Measurements from ENCODE around the gene NECAB2.

Gene NECAB2

GRCh38 chr16:83967091-83967490, 953 bp upstream of the NECAB2 start:
- no peak for DNase-seq (ENCODE audit: low read depth)

GRCh38 chr16:83968306-83968851, 335 bp downstream of the NECAB2 start:
- DNase-seq (ENCODE audit: low read depth) = no peak

- DNase-seq (ENCODE audit: low read depth) = no peak
These were observed 1.0 kb downstream of the NECAB2 start for GRCh38 chr16:83968891-83969649.

- DNase-seq (ENCODE audit: low read depth) = no peak
These were observed 1.9 kb downstream of the NECAB2 start for GRCh38 chr16:83969771-83970429.

DNA sequence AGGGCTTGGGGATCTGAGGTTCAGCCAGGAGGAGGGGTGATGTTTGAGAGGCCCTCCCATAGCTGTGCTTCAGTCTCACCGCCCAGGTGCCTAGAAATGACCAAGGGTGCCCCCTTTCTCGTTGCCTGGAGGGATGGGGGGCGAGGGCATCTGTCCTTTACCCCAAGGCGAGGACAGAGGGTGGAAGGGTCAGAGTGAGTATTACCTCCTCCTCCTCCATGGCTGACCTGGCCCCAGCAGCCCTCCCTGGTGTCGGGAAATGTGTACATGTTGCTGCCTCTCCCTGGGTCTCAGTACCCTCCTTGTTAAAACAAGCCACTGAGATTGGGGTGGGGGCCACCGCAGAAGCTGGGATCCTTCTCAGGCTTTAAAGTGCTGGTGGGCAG, 2.4 kb downstream of the NECAB2 start:
- DNase-seq (ENCODE audit: low read depth) = no peak

DNA sequence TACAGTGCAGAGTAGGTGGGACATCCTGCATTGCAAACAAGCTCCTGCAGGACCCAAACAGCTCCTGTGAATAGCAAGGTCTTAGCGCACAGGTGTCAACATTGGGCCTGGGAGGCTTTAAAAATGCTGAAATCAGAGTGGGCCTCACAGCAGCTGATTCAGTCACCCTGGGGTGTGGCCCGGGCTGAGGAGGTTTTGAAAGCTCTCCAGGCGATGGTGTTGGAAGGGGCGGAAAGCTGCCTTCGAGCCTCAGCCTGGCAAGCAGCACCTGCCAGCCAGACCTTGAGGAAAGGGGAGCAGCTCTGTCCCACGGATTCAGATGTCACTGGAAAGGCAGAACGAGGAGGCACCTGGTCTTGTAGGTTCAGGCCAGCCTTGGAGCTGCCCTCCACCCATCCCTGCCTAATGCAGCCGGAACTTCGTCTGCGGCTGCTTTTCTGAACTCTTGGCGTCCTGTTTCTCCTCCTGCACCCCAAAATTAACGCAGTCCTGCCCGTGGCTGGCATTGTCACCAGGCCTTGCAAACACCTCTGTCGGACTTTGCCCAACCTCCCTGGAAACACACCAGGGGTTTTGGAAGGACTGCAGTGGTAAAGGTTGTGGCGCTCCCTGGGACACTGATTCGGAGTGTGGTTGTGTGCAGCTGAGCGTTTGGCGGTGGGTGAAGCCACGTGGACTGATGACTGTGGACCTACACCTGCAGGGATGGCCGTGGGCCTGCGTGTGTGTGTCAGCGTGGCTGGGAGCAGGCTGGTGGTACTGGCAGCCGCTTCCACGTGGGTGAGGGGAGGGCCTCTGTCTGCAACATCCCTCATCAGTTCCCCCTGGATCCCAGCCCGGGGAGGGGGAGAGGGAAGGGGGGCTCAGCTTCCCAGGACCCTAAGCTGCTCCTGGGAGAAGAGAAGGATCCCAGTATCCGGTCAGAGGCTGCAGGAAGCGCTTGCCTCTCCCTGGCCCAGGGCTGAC, 3.4 kb downstream of the NECAB2 start:
- no peak for DNase-seq (ENCODE audit: low read depth)

DNA sequence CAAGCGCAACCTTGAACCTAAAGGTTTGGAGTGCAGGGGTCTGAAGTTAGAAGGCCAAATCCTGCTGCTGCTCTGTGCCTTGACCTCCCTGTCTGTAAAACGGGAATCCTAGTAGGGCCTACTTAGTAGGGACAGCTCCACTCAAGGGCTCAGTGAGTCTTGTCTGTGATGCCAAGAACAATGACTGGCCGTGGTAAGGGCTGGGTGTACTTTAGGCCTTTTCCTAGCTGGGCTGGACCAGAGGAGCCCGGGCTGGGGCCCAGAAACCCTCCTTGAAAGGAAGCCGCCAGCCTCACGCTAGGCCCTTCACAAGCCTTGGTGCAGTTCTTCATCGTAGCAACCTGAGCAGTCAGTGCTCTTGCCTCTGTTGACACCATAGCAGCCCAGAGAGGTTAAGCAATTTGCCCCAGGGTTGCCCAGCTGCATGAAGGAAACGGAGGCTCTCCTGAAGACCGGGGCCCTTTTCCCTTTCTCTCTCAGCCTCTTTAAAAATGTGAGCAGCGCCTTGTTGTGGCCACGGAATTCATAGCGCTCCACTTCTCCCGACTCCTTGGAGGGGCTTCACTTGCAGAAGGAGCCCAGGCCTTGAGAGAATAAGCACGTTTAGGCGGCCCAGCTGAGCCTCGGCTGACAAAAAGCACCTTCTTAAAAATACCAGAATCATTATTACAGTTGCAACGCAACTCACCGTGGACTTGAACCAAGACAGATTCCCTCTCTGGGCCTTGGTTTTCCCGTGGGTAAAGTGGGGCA, 4.4 kb downstream of the NECAB2 start:
- no peak for DNase-seq (ENCODE audit: low read depth)

GRCh38 chr16:83973077-83973476, 5.0 kb downstream of the NECAB2 start:
- no peak for DNase-seq (ENCODE audit: low read depth)

GRCh38 chr16:83973581-83974385, 5.7 kb downstream of the NECAB2 start:
- no peak for DNase-seq (ENCODE audit: low read depth)

GRCh38 chr16:83974475-83974874, 6.4 kb downstream of the NECAB2 start:
- no peak for DNase-seq (ENCODE audit: low read depth)

DNA sequence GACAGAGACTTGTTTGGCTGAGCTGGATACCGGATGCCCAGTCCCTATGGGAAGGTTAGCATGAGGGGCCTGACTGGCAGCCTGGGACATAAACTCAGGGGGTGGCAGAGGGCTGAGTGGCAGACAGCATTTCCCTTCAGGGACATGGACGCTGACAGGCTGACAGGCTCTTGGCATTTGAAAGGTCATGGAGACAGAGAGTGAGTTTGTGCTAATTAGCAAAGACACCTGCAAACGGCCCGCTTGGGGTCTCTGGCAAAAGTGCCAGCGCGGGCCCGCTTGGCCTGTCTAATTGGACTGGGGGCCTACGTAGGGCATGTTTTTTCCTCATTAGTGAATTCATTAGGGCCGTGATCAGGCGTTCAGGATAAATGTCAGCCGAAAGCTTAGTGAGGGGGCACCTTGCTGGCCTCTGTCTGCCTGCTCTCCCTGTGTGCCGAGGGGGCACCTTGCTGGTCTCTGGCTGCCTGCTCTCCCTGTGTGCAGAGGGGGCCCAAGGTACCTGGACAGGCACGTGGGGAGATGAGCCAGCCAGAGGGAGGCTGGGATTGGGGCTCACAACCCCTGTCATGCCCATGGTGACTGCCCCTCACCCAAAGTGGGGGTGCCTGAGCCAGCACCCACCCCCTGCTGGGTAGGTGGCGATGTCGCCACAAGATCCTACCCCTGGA, 7.7 kb downstream of the NECAB2 start:
- DNase-seq (ENCODE audit: low read depth) = no peak

- no peak for DNase-seq (ENCODE audit: low read depth)
These were observed 9.2 kb downstream of the NECAB2 start for GRCh38 chr16:83977056-83977815.

GRCh38 chr16:83978401-83978904, 10.4 kb downstream of the NECAB2 start:
- no peak for DNase-seq (ENCODE audit: low read depth)

DNA sequence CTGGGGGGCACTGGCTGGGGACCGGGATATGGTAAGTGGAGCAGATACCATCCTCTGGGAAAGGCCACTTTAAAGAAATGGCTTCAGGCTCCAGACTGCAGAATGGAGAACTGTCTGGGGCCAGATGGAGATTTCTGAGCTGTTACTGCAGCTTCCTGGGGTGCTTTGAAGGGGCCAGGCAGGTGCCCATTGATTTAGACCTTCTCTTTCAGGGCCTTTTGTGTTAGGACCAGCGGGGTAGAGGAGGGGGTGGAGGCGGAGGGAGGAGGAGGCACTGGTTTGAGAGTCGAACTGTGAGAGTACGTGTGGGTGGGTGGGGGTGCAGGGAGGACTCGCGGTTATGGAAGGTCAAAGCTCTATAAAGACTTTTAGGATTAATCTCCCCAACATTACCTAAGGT, 11.4 kb downstream of the NECAB2 start:
- DNase-seq (ENCODE audit: low read depth) = no peak

DNA sequence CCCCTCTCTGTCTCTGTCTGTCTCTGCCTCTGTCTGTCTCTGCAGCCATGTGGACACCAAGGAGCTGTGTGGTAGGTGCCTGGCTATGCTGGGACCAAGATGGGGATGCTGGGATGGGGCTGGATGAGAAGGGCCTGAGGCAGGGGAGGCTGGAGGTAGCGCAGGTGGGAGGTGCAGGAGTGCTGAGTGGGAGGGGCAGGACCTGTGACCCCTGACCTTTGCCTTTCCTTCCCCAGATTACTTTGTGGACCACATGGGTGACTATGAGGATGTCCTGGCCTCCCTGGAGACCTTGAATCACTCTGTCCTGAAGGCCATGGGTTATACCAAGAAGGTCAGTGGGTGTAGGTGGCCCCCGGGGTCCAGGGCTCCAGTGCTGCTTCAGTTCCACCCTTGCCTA, 12.8 kb downstream of the NECAB2 start:
- no peak for DNase-seq (ENCODE audit: low read depth)

DNA sequence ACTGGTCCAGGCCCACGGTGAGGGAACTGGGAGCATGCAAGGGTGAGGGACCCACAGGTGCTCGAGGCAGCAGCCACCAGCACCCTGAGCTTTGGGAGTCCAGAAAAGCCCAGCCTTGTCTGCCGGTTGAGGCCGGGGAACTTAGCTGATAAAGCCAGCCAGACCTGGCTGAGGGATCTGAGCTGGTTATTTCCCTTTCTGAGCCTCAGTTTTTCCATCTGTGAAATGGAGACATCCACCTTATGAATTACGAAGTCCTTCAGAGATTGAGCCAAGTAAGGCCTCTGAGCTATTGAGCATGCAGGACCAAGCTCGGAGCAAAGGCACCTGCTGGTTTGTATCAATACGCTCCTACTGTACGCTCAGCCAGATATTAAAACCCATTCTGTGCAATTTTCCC, 13.8 kb downstream of the NECAB2 start:
- no peak for DNase-seq (ENCODE audit: low read depth)

- no peak for DNase-seq (ENCODE audit: low read depth)
These were observed 15.4 kb downstream of the NECAB2 start for GRCh38 chr16:83983491-83983890.

DNA sequence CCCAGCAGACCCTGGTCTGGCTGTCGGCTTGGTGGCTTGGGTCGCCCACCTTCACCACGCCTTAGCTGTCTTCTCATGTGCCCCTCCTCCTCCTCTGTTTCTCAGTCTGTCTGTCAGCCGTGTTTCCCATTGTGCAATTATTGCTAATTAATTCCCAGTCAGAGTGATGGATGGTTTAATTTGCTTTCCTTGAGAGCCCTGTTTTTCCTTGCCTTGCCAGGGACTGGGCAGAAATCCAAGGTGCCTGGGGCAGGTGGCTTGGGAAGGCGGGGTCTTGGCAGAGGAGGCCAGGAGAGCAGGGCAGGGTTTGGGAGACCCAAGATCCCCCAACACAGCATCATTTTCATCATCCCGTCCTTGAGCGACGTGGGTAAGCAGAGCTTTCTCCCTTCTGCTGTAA, 21.3 kb downstream of the NECAB2 start:
- DNase-seq (ENCODE audit: low read depth) = no peak

- no peak for DNase-seq (ENCODE audit: low read depth)
These were observed 22.4 kb downstream of the NECAB2 start for GRCh38 chr16:83990492-83990891.
